Germinal center (tissue), 1 donor: ENCODE results near the gene ESYT3.
"Not testable (repeated sequence)": the region's sequence is repeated elsewhere in the genome, so short reads cannot be mapped to it uniquely, and the experiment has no call there.

Experiments
- DNase-seq: peaks from one replicate; pipeline ENCODE4 v3.0.0; 2012; ENCODE audit warnings: mixed read lengths, low spot score

Gene ESYT3

GRCh38 chr3:138443091-138443490 lies 8.7 kb downstream of the ESYT3 start:
- DNase-seq = no peak

GRCh38 chr3:138443521-138444503 lies 9.4 kb downstream of the ESYT3 start:
- DNase-seq = no peak

- DNase-seq = no peak
These were observed 10.8 kb downstream of the ESYT3 start for GRCh38 chr3:138445236-138445635.

- DNase-seq = no peak
These were observed 11.2 kb downstream of the ESYT3 start for GRCh38 chr3:138445654-138446053.

- no peak for DNase-seq
These were observed 14.2 kb downstream of the ESYT3 start for GRCh38 chr3:138448631-138449030.

GRCh38 chr3:138449490-138449889 lies 15.1 kb downstream of the ESYT3 start:
- DNase-seq = no peak

- no peak for DNase-seq
These were observed 15.8 kb downstream of the ESYT3 start for GRCh38 chr3:138450181-138450580.

GRCh38 chr3:138450704-138451424 lies 16.4 kb downstream of the ESYT3 start:
- DNase-seq = no peak

GRCh38 chr3:138451595-138452162 lies 17.3 kb downstream of the ESYT3 start:
- DNase-seq = no peak

- no peak for DNase-seq
These were observed 18.0 kb downstream of the ESYT3 start for GRCh38 chr3:138452436-138452835.

GRCh38 chr3:138453940-138454339 lies 19.5 kb downstream of the ESYT3 start:
- DNase-seq = not testable (repeated sequence)

- DNase-seq = no peak
These were observed 21.6 kb downstream of the ESYT3 start for GRCh38 chr3:138455801-138456716.

- DNase-seq = no peak
These were observed 22.8 kb downstream of the ESYT3 start for GRCh38 chr3:138456961-138457862.

GRCh38 chr3:138457863-138458735 lies 23.7 kb downstream of the ESYT3 start:
- no peak for DNase-seq

GRCh38 chr3:138458774-138459499 lies 24.5 kb downstream of the ESYT3 start:
- DNase-seq = no peak

GRCh38 chr3:138459619-138460535 lies 25.5 kb downstream of the ESYT3 start:
- no peak for DNase-seq

- no peak for DNase-seq
These were observed 26.3 kb downstream of the ESYT3 start for GRCh38 chr3:138460536-138461205.
